Liver (tissue), 9 donors: ENCODE results near the gene PSMG1. TPM values are rescaled to one million over a fixed set of nuclear protein-coding genes. Genes with fewer than 3 reads are reported as not detected.

Experiments
- DNase-seq: peaks from one replicate; pipeline ENCODE4 v3.0.0-alpha.2; 2017; ENCODE audit warnings: low spot score
- H3K27ac ChIP-seq, 2 donors: one replicate each; pipeline ENCODE4 v1.7.0; 2013; ENCODE audit warnings: inconsistent platforms in 2 of 2, low read length in 2 of 2, control low read depth in 1 of 2, low read depth in 1 of 2, mild to moderate bottlenecking in 1 of 2
- H3K27me3 ChIP-seq, 4 donors: one replicate each; pipeline versions ENCODE4 v1.6.1 to v1.7.0; 2013; ENCODE audit warnings: low read length in 3 of 4, inconsistent platforms in 1 of 4, mild to moderate bottlenecking in 1 of 4, moderate library complexity in 1 of 4; ENCODE audit not compliant: control insufficient read depth in 4 of 4, insufficient read depth in 4 of 4
- H3K36me3 ChIP-seq, 4 donors: one replicate each; pipeline versions ENCODE4 v1.6.1 to v1.7.0; 2013; ENCODE audit warnings: low read length in 3 of 4, mild to moderate bottlenecking in 3 of 4, low read depth in 1 of 4, moderate library complexity in 1 of 4; ENCODE audit not compliant: control insufficient read depth in 4 of 4, insufficient read depth in 3 of 4
- H3K4me1 ChIP-seq, 4 donors: one replicate each; pipeline versions ENCODE4 v1.6.1 to v1.7.0; 2013; ENCODE audit warnings: low read length in 3 of 4, mild to moderate bottlenecking in 3 of 4, moderate library complexity in 1 of 4; ENCODE audit not compliant: control insufficient read depth in 4 of 4, insufficient read depth in 4 of 4
- H3K4me3 ChIP-seq, 3 donors: one replicate each; pipeline versions ENCODE4 v1.6.1 to v1.7.0; 2013; ENCODE audit warnings: low read length in 3 of 3, control low read depth in 1 of 3, low read depth in 1 of 3, mild to moderate bottlenecking in 1 of 3
- H3K9ac ChIP-seq, 2 donors: one replicate each; pipeline ENCODE4 v1.7.0; 2013; ENCODE audit warnings: low read length in 2 of 2, mild to moderate bottlenecking in 2 of 2, moderate library complexity in 2 of 2, control low read depth in 1 of 2, low read depth in 1 of 2
- H3K9me3 ChIP-seq, 4 donors: one replicate each; pipeline versions ENCODE4 v1.6.1 to v1.7.0; 2013; ENCODE audit warnings: low read length in 3 of 4; ENCODE audit not compliant: control insufficient read depth in 4 of 4
- EGR1 ChIP-seq, 2 donors: IDR thresholded peaks; 2 replicates each; pipeline ENCODE4 v1.6.1; 2016 to 2018; ENCODE audit warnings: antibody characterized with exemption in 2 of 2, low read depth in 2 of 2
- FOXA1 ChIP-seq: IDR thresholded peaks from 2 replicates; pipeline ENCODE4 v1.6.1; 2016; ENCODE audit warnings: antibody characterized with exemption
- GABPA ChIP-seq, 2 donors: IDR thresholded peaks in 1 of 2; conservative IDR thresholded peaks in 1 of 2; 2 replicates each; pipeline ENCODE4 v1.6.1; 2016; ENCODE audit warnings: antibody characterized with exemption in 2 of 2, mild to moderate bottlenecking in 1 of 2, moderate library complexity in 1 of 2
- HNF4A ChIP-seq, 2 donors: conservative IDR thresholded peaks; 2 replicates each; pipeline ENCODE4 v1.6.1; 2016; ENCODE audit warnings: antibody characterized with exemption in 2 of 2, mild to moderate bottlenecking in 2 of 2
- HNF4G ChIP-seq: IDR thresholded peaks from 2 replicates; pipeline ENCODE4 v1.6.1; 2016; ENCODE audit warnings: antibody characterized with exemption
- RAD21 ChIP-seq, 2 donors: IDR thresholded peaks; 2 replicates each; pipeline ENCODE4 v1.6.1; 2016; ENCODE audit warnings: antibody characterized with exemption in 2 of 2, mild to moderate bottlenecking in 2 of 2
- RXRA ChIP-seq, 2 donors: IDR thresholded peaks; 2 replicates each; pipeline ENCODE4 v1.6.1; 2017 to 2018; ENCODE audit warnings: antibody characterized with exemption in 2 of 2, mild to moderate bottlenecking in 1 of 2
- YY1 ChIP-seq: IDR thresholded peaks from 2 replicates; pipeline ENCODE4 v1.6.1; 2016; ENCODE audit warnings: antibody characterized with exemption, mild to moderate bottlenecking
- WGBS: extraction: QIAGEN DNeasy Blood & Tissue Kit; methylation state at CpG from one replicate; pipeline ENCODE4 v1.1.7; 2013; 5-methylcytosine and 5-hydroxymethylcytosine counted together
- polyA plus RNA-seq, 2 donors: library from polyadenylated mRNA; stranded (reverse) in 1 of 2; unstranded in 1 of 2; fragments of 200-250 nt in 1 of 2; fragments of >200 nt in 1 of 2; fragmentation: Nextera tagmentation in 1 of 2; extraction: Ambion mirVana in 1 of 2; gene quantifications; one replicate each; pipeline versions ENCODE4 v1.2.1 to v1.2.3, GENCODE V29; 2013 to 2015
- total RNA-seq, 2 donors: library from RNA; depleted of rRNA; stranded (reverse); fragments of >200 nt; gene quantifications; one replicate each; pipeline ENCODE4 v1.2.3, GENCODE V29; 2014
- TF ChIP-seq, protein P1 (sequence below): IDR thresholded peaks from 2 replicates; pipeline ENCODE4 v1.6.1; 2016; ENCODE audit warnings: antibody characterized with exemption
- TF ChIP-seq, protein P2 (sequence below): IDR thresholded peaks from 2 replicates; pipeline ENCODE4 v1.6.1; 2016; ENCODE audit warnings: antibody characterized with exemption, mild to moderate bottlenecking
- TF ChIP-seq, protein P3 (sequence below): IDR thresholded peaks from 2 replicates; pipeline ENCODE4 v1.6.1; 2016; ENCODE audit warnings: antibody characterized with exemption
- TF ChIP-seq, protein P4 (sequence below): fragments of 150-350 bp; IDR thresholded peaks from 2 replicates; pipeline ENCODE4 v1.5.1; 2017; ENCODE audit warnings: improper control_type of control experiment, low read depth, low read length; ENCODE audit not compliant: missing input control
- donor health status: healthy.
- donor health status: healthy.
- donor health status: healthy.
- donor health status: healthy.
- donor health status: healthy.

The PSMG1 gene
- total and polyA plus RNA-seq, 4 donors, result 23.9 to 32.3 (median 30.7) TPM

GRCh38 chr21:39169906-39170305 lies 13.3 kb downstream of the PSMG1 start:
- DNase-seq, result no peak
- Histone ChIP-seq H3K27ac (no peak overlapping the region), H3K9me3 (peaks cover 0 to 3% (median 1%) of the 10 kb centered on the region in 4 donors), H3K27me3 (no peaks in the 10 kb centered on the region), H3K4me1 (peaks cover 0 to 7% (median 0%) of the 10 kb centered on the region in 4 donors), H3K9ac (no peak overlapping the region), H3K4me3 (no peak overlapping the region), H3K36me3 (peaks cover 4 to 16% (median 5%) of the 10 kb centered on the region in 4 donors)
- TF ChIP-seq YY1, result no peak
- no peak for TF ChIP-seq EGR1 (IDR thresholded peaks at IDR 0.05; ENCODE audit: low read depth in 2 of 2)
- no peak for TF ChIP-seq RXRA (IDR thresholded peaks at IDR 0.05)
- TF ChIP-seq, protein P1, sequence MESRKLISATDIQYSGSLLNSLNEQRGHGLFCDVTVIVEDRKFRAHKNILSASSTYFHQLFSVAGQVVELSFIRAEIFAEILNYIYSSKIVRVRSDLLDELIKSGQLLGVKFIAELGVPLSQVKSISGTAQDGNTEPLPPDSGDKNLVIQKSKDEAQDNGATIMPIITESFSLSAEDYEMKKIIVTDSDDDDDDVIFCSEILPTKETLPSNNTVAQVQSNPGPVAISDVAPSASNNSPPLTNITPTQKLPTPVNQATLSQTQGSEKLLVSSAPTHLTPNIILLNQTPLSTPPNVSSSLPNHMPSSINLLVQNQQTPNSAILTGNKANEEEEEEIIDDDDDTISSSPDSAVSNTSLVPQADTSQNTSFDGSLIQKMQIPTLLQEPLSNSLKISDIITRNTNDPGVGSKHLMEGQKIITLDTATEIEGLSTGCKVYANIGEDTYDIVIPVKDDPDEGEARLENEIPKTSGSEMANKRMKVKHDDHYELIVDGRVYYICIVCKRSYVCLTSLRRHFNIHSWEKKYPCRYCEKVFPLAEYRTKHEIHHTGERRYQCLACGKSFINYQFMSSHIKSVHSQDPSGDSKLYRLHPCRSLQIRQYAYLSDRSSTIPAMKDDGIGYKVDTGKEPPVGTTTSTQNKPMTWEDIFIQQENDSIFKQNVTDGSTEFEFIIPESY, result no peak
- no peak for TF ChIP-seq GABPA (IDR thresholded peaks at IDR 0.05 in 1 of 2, conservative IDR thresholded peaks at IDR 0.05 in 1 of 2)
- TF ChIP-seq HNF4G, result no peak
- no peak for TF ChIP-seq HNF4A (conservative IDR thresholded peaks at IDR 0.05)
- TF ChIP-seq, protein P2, sequence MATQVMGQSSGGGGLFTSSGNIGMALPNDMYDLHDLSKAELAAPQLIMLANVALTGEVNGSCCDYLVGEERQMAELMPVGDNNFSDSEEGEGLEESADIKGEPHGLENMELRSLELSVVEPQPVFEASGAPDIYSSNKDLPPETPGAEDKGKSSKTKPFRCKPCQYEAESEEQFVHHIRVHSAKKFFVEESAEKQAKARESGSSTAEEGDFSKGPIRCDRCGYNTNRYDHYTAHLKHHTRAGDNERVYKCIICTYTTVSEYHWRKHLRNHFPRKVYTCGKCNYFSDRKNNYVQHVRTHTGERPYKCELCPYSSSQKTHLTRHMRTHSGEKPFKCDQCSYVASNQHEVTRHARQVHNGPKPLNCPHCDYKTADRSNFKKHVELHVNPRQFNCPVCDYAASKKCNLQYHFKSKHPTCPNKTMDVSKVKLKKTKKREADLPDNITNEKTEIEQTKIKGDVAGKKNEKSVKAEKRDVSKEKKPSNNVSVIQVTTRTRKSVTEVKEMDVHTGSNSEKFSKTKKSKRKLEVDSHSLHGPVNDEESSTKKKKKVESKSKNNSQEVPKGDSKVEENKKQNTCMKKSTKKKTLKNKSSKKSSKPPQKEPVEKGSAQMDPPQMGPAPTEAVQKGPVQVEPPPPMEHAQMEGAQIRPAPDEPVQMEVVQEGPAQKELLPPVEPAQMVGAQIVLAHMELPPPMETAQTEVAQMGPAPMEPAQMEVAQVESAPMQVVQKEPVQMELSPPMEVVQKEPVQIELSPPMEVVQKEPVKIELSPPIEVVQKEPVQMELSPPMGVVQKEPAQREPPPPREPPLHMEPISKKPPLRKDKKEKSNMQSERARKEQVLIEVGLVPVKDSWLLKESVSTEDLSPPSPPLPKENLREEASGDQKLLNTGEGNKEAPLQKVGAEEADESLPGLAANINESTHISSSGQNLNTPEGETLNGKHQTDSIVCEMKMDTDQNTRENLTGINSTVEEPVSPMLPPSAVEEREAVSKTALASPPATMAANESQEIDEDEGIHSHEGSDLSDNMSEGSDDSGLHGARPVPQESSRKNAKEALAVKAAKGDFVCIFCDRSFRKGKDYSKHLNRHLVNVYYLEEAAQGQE, result no peak
- TF ChIP-seq FOXA1, result no peak
- TF ChIP-seq, protein P3, sequence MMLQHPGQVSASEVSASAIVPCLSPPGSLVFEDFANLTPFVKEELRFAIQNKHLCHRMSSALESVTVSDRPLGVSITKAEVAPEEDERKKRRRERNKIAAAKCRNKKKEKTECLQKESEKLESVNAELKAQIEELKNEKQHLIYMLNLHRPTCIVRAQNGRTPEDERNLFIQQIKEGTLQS, result no peak
- TF ChIP-seq, protein P4, sequence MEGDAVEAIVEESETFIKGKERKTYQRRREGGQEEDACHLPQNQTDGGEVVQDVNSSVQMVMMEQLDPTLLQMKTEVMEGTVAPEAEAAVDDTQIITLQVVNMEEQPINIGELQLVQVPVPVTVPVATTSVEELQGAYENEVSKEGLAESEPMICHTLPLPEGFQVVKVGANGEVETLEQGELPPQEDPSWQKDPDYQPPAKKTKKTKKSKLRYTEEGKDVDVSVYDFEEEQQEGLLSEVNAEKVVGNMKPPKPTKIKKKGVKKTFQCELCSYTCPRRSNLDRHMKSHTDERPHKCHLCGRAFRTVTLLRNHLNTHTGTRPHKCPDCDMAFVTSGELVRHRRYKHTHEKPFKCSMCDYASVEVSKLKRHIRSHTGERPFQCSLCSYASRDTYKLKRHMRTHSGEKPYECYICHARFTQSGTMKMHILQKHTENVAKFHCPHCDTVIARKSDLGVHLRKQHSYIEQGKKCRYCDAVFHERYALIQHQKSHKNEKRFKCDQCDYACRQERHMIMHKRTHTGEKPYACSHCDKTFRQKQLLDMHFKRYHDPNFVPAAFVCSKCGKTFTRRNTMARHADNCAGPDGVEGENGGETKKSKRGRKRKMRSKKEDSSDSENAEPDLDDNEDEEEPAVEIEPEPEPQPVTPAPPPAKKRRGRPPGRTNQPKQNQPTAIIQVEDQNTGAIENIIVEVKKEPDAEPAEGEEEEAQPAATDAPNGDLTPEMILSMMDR, result no peak
- WGBS, result 94% methylated on average over 5 of the region's 5 CpGs

DNA sequence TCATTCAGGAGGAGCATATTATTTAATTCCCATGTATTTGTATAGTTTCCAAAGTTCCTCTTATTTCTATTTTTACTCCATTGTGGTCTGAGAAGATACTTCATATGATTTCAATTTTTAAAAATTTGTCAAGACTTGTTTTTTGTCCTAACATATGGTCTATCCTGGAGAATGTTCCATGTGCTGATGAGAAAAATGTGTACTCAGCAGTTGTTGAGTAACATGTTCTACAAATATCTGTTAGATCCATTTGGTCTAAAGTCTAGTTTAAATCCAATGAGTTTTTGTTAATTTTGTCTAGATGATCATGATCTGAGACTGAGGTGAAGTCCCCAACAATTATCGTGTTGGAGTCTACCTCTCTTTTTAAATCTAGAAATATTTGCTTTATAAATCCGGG lies 14.5 kb downstream of the PSMG1 start:
- no peak overlapping the region for H3K4me3 ChIP-seq
- DNase-seq, result no peak
- H3K4me1 ChIP-seq, result peaks cover 0 to 7% (median 0%) of the 10 kb centered on the region in 4 donors
- peaks cover 0 to 11% (median 5%) of the 10 kb centered on the region in 4 donors for H3K9me3 ChIP-seq
- H3K27me3 ChIP-seq, result no peaks in the 10 kb centered on the region
- H3K36me3 ChIP-seq, result peaks cover 0 to 11% (median 3%) of the 10 kb centered on the region in 4 donors
- WGBS, result 65% methylated on average over 2 of the region's 2 CpGs
- H3K9ac ChIP-seq, result no peak overlapping the region
- no peak overlapping the region for H3K27ac ChIP-seq
- TF ChIP-seq RAD21 (IDR thresholded peaks at IDR 0.05) (no peak), HNF4A (conservative IDR thresholded peaks at IDR 0.05) (peak; percentile 47 to 56)
